Liver (tissue), 9 donors: Measurements from ENCODE around the gene LPP. TPM values are rescaled to one million over a fixed set of nuclear protein-coding genes. Genes with fewer than 3 reads are reported as not detected.

ENCODE experiments used
- DNase-seq: peaks from one replicate; pipeline ENCODE4 v3.0.0-alpha.2; 2017; ENCODE audit warnings: low spot score
- H3K27ac ChIP-seq, 2 donors: one replicate each; pipeline ENCODE4 v1.7.0; 2013; ENCODE audit warnings: inconsistent platforms in 2 of 2, low read length in 2 of 2, control low read depth in 1 of 2, low read depth in 1 of 2, mild to moderate bottlenecking in 1 of 2
- H3K27me3 ChIP-seq, 4 donors: one replicate each; pipeline versions ENCODE4 v1.6.1 to v1.7.0; 2013; ENCODE audit warnings: low read length in 3 of 4, inconsistent platforms in 1 of 4, mild to moderate bottlenecking in 1 of 4, moderate library complexity in 1 of 4; ENCODE audit not compliant: control insufficient read depth in 4 of 4, insufficient read depth in 4 of 4
- H3K36me3 ChIP-seq, 4 donors: one replicate each; pipeline versions ENCODE4 v1.6.1 to v1.7.0; 2013; ENCODE audit warnings: low read length in 3 of 4, mild to moderate bottlenecking in 3 of 4, low read depth in 1 of 4, moderate library complexity in 1 of 4; ENCODE audit not compliant: control insufficient read depth in 4 of 4, insufficient read depth in 3 of 4
- H3K4me1 ChIP-seq, 4 donors: one replicate each; pipeline versions ENCODE4 v1.6.1 to v1.7.0; 2013; ENCODE audit warnings: low read length in 3 of 4, mild to moderate bottlenecking in 3 of 4, moderate library complexity in 1 of 4; ENCODE audit not compliant: control insufficient read depth in 4 of 4, insufficient read depth in 4 of 4
- H3K4me3 ChIP-seq, 3 donors: one replicate each; pipeline versions ENCODE4 v1.6.1 to v1.7.0; 2013; ENCODE audit warnings: low read length in 3 of 3, control low read depth in 1 of 3, low read depth in 1 of 3, mild to moderate bottlenecking in 1 of 3
- H3K9ac ChIP-seq, 2 donors: one replicate each; pipeline ENCODE4 v1.7.0; 2013; ENCODE audit warnings: low read length in 2 of 2, mild to moderate bottlenecking in 2 of 2, moderate library complexity in 2 of 2, control low read depth in 1 of 2, low read depth in 1 of 2
- H3K9me3 ChIP-seq, 4 donors: one replicate each; pipeline versions ENCODE4 v1.6.1 to v1.7.0; 2013; ENCODE audit warnings: low read length in 3 of 4; ENCODE audit not compliant: control insufficient read depth in 4 of 4
- CTCF ChIP-seq: fragments of 150-350 bp; IDR thresholded peaks from 2 replicates; pipeline ENCODE4 v1.5.1; 2017; ENCODE audit warnings: improper control_type of control experiment, low read depth, low read length; ENCODE audit not compliant: missing input control
- EGR1 ChIP-seq, 2 donors: IDR thresholded peaks; 2 replicates each; pipeline ENCODE4 v1.6.1; 2016 to 2018; ENCODE audit warnings: antibody characterized with exemption in 2 of 2, low read depth in 2 of 2
- FOXA1 ChIP-seq: IDR thresholded peaks from 2 replicates; pipeline ENCODE4 v1.6.1; 2016; ENCODE audit warnings: antibody characterized with exemption
- FOXA2 ChIP-seq: IDR thresholded peaks from 2 replicates; pipeline ENCODE4 v1.6.1; 2016; ENCODE audit warnings: antibody characterized with exemption
- GABPA ChIP-seq, 2 donors: IDR thresholded peaks in 1 of 2; conservative IDR thresholded peaks in 1 of 2; 2 replicates each; pipeline ENCODE4 v1.6.1; 2016; ENCODE audit warnings: antibody characterized with exemption in 2 of 2, mild to moderate bottlenecking in 1 of 2, moderate library complexity in 1 of 2
- HNF4A ChIP-seq, 2 donors: conservative IDR thresholded peaks; 2 replicates each; pipeline ENCODE4 v1.6.1; 2016; ENCODE audit warnings: antibody characterized with exemption in 2 of 2, mild to moderate bottlenecking in 2 of 2
- HNF4G ChIP-seq: IDR thresholded peaks from 2 replicates; pipeline ENCODE4 v1.6.1; 2016; ENCODE audit warnings: antibody characterized with exemption
- JUND ChIP-seq, 2 donors: IDR thresholded peaks; 2 replicates each; pipeline ENCODE4 v1.6.1; 2016; ENCODE audit warnings: antibody characterized with exemption in 2 of 2
- NR2F2 ChIP-seq: IDR thresholded peaks from 2 replicates; pipeline ENCODE4 v1.6.1; 2016; ENCODE audit warnings: antibody characterized with exemption
- RAD21 ChIP-seq, 2 donors: IDR thresholded peaks; 2 replicates each; pipeline ENCODE4 v1.6.1; 2016; ENCODE audit warnings: antibody characterized with exemption in 2 of 2, mild to moderate bottlenecking in 2 of 2
- RXRA ChIP-seq, 2 donors: IDR thresholded peaks; 2 replicates each; pipeline ENCODE4 v1.6.1; 2017 to 2018; ENCODE audit warnings: antibody characterized with exemption in 2 of 2, mild to moderate bottlenecking in 1 of 2
- SP1 ChIP-seq: IDR thresholded peaks from 2 replicates; pipeline ENCODE4 v1.6.1; 2018; ENCODE audit warnings: antibody characterized with exemption, mild to moderate bottlenecking
- TAF1 ChIP-seq: conservative IDR thresholded peaks from 2 replicates; pipeline ENCODE4 v1.6.1; 2016; ENCODE audit warnings: antibody characterized with exemption, mild to moderate bottlenecking
- YY1 ChIP-seq: IDR thresholded peaks from 2 replicates; pipeline ENCODE4 v1.6.1; 2016; ENCODE audit warnings: antibody characterized with exemption, mild to moderate bottlenecking
- ZBTB33 ChIP-seq: IDR thresholded peaks from 2 replicates; pipeline ENCODE4 v1.6.1; 2016; ENCODE audit warnings: antibody characterized with exemption
- WGBS: extraction: QIAGEN DNeasy Blood & Tissue Kit; methylation state at CpG from one replicate; pipeline ENCODE4 v1.1.7; 2013; 5-methylcytosine and 5-hydroxymethylcytosine counted together
- polyA plus RNA-seq, 2 donors: library from polyadenylated mRNA; stranded (reverse) in 1 of 2; unstranded in 1 of 2; fragments of 200-250 nt in 1 of 2; fragments of >200 nt in 1 of 2; fragmentation: Nextera tagmentation in 1 of 2; extraction: Ambion mirVana in 1 of 2; gene quantifications; one replicate each; pipeline versions ENCODE4 v1.2.1 to v1.2.3, GENCODE V29; 2013 to 2015
- total RNA-seq, 2 donors: library from RNA; depleted of rRNA; stranded (reverse); fragments of >200 nt; gene quantifications; one replicate each; pipeline ENCODE4 v1.2.3, GENCODE V29; 2014
- TF ChIP-seq, protein P1 (sequence below): IDR thresholded peaks from 2 replicates; pipeline ENCODE4 v1.6.1; 2016; ENCODE audit warnings: antibody characterized with exemption, mild to moderate bottlenecking
- TF ChIP-seq, protein P2 (sequence below): IDR thresholded peaks from 2 replicates; pipeline ENCODE4 v1.6.1; 2016; ENCODE audit warnings: antibody characterized with exemption
- donor health status: healthy.
- donor health status: healthy.
- donor health status: healthy.
- donor health status: healthy.
- donor health status: healthy.

The LPP gene
- total and polyA plus RNA-seq, 4 donors, result 3.3 to 53.7 (median 28.2) TPM

DNA sequence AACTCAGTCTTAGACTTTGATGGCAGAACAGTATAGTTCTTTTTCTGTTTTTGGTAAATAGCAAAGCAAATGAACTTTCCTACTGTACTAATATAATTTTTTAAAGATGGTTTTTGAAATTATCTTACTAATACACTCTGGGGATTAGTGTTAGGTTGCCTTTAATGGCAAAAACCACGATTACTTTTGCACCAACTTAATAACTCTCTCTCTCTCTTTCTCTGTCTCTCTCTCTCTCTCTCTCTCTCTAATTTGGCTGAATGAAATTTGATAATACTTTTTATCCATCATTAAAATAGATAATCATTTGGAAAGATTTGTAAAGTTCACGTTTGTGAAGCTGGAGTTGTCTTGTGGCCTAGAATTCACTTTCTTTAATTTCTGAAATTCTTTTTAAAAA lies 257.8 kb downstream of the LPP start:
- Histone ChIP-seq H3K4me3 (no peak overlapping the region), H3K27ac (no peak overlapping the region), H3K9me3 (no peaks in the 10 kb centered on the region), H3K9ac (no peak overlapping the region), H3K27me3 (no peaks in the 10 kb centered on the region), H3K4me1 (peaks cover 0 to 4% (median 4%) of the 10 kb centered on the region in 4 donors), H3K36me3 (peaks cover 0 to 7% (median 3%) of the 10 kb centered on the region in 4 donors)
- TF ChIP-seq JUND (IDR thresholded peaks at IDR 0.05) (no peak), TAF1 (no peak), GABPA (IDR thresholded peaks at IDR 0.05 in 1 of 2, conservative IDR thresholded peaks at IDR 0.05 in 1 of 2) (no peak), EGR1 (IDR thresholded peaks at IDR 0.05; ENCODE audit: low read depth in 2 of 2) (no peak), HNF4G (no peak), CTCF (no peak), YY1 (no peak), RXRA (IDR thresholded peaks at IDR 0.05) (no peak)
- TF ChIP-seq, protein P1, sequence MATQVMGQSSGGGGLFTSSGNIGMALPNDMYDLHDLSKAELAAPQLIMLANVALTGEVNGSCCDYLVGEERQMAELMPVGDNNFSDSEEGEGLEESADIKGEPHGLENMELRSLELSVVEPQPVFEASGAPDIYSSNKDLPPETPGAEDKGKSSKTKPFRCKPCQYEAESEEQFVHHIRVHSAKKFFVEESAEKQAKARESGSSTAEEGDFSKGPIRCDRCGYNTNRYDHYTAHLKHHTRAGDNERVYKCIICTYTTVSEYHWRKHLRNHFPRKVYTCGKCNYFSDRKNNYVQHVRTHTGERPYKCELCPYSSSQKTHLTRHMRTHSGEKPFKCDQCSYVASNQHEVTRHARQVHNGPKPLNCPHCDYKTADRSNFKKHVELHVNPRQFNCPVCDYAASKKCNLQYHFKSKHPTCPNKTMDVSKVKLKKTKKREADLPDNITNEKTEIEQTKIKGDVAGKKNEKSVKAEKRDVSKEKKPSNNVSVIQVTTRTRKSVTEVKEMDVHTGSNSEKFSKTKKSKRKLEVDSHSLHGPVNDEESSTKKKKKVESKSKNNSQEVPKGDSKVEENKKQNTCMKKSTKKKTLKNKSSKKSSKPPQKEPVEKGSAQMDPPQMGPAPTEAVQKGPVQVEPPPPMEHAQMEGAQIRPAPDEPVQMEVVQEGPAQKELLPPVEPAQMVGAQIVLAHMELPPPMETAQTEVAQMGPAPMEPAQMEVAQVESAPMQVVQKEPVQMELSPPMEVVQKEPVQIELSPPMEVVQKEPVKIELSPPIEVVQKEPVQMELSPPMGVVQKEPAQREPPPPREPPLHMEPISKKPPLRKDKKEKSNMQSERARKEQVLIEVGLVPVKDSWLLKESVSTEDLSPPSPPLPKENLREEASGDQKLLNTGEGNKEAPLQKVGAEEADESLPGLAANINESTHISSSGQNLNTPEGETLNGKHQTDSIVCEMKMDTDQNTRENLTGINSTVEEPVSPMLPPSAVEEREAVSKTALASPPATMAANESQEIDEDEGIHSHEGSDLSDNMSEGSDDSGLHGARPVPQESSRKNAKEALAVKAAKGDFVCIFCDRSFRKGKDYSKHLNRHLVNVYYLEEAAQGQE, result no peak
- DNase-seq, result no peak
- WGBS, result 91% methylated on average over 2 of the region's 2 CpGs

DNA sequence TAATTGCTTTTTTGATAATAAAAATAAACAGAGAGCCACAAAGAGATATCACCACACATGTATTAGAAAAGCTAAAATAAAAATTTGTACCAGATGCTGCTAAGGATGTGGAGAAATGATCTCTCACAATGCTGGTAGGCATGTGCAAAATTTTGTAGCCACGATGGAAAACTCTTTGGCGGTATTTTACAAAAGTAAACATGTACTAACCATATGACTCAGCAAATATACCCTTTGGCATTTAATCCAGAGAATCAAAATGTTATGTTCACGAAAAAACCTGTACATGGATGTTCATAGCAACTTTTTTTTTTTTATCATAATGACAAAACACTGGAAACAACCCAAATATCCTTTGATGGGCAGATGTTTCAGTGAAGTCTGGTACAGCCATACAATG lies 261.2 kb downstream of the LPP start:
- H3K4me1 ChIP-seq, result no peaks in the 10 kb centered on the region
- 66% methylated on average over 3 of the region's 3 CpGs for WGBS
- no peaks in the 10 kb centered on the region for H3K27me3 ChIP-seq

More for the DNA sequence above, 261.2 kb downstream of the LPP start:
- no peak for DNase-seq
- no peak overlapping the region for H3K9ac ChIP-seq
- H3K36me3 ChIP-seq, result no peaks in the 10 kb centered on the region
- H3K4me3 ChIP-seq, result no peak overlapping the region
- no peaks in the 10 kb centered on the region for H3K9me3 ChIP-seq
- TF ChIP-seq FOXA2 (no peak), JUND (IDR thresholded peaks at IDR 0.05) (no peak), HNF4A (conservative IDR thresholded peaks at IDR 0.05) (no peak), EGR1 (IDR thresholded peaks at IDR 0.05; ENCODE audit: low read depth in 2 of 2) (no peak), FOXA1 (no peak), RAD21 (IDR thresholded peaks at IDR 0.05) (no peak), GABPA (IDR thresholded peaks at IDR 0.05 in 1 of 2, conservative IDR thresholded peaks at IDR 0.05 in 1 of 2) (no peak), SP1 (no peak), YY1 (no peak), NR2F2 (no peak), ZBTB33 (no peak), TAF1 (no peak)
- TF ChIP-seq, protein P2, sequence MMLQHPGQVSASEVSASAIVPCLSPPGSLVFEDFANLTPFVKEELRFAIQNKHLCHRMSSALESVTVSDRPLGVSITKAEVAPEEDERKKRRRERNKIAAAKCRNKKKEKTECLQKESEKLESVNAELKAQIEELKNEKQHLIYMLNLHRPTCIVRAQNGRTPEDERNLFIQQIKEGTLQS, result no peak
- no peak overlapping the region for H3K27ac ChIP-seq
